GM12878 (cell line): ENCODE data around the gene YPEL3. TPM values are rescaled to one million over a fixed set of nuclear protein-coding genes. Genes with fewer than 3 reads are reported as not detected.

Experiments used
- BCLAF1 ChIP-seq: fragments of 450-650 bp; IDR thresholded peaks from 2 replicates; pipeline ENCODE4 v1.6.1; 2017; ENCODE audit warnings: antibody characterized with exemption, mild to moderate bottlenecking, moderate library complexity
- E2F4 ChIP-seq: IDR thresholded peaks from 2 replicates; pipeline ENCODE4 v1.6.1; 2012; ENCODE audit warnings: low read depth, low read length, improper control_type of control experiment
- FOXK2 ChIP-seq: fragments of 450-650 bp; IDR thresholded peaks from 2 replicates; pipeline ENCODE4 v1.6.1; 2017; ENCODE audit warnings: mild to moderate bottlenecking, moderate library complexity
- IRF3 ChIP-seq: fragments of 450-650 bp; IDR thresholded peaks from 2 replicates; pipeline ENCODE4 v1.6.1; 2014; ENCODE audit warnings: mild to moderate bottlenecking
- JUND ChIP-seq: IDR thresholded peaks from 2 replicates; pipeline ENCODE4 v1.6.1; 2012; ENCODE audit warnings: low read depth, mild to moderate bottlenecking, low read length, improper control_type of control experiment, moderate library complexity
- MYB ChIP-seq: fragments of 150-350 bp; IDR thresholded peaks from 2 replicates; pipeline ENCODE4 v1.6.1; 2014; ENCODE audit warnings: mild to moderate bottlenecking, low read depth, low read length, borderline replicate concordance
- NFYA ChIP-seq: IDR thresholded peaks from 2 replicates; pipeline ENCODE4 v1.6.1; 2011; ENCODE audit warnings: low read depth, mild to moderate bottlenecking, low read length, improper control_type of control experiment, borderline replicate concordance
- PAX8 ChIP-seq: fragments of 450-650 bp; IDR thresholded peaks from 2 replicates; pipeline ENCODE4 v1.6.1; 2017; ENCODE audit warnings: mild to moderate bottlenecking, moderate library complexity
- POLR2AphosphoS2 ChIP-seq: IDR thresholded peaks from 2 replicates; pipeline ENCODE4 v1.6.1; 2011; ENCODE audit warnings: low read depth, mild to moderate bottlenecking, low read length, improper control_type of control experiment, moderate library complexity
- RAD51 ChIP-seq: fragments of 450-650 bp; IDR thresholded peaks from 2 replicates; pipeline ENCODE4 v1.6.1; 2016; ENCODE audit warnings: moderate library complexity, mild to moderate bottlenecking, inconsistent platforms
- STAT3 ChIP-seq: IDR thresholded peaks from 2 replicates; pipeline ENCODE4 v1.6.1; 2011; ENCODE audit warnings: low read depth, low read length, improper control_type of control experiment
- TARDBP ChIP-seq: IDR thresholded peaks from 2 replicates; pipeline ENCODE4 v1.6.1; 2016; ENCODE audit warnings: borderline replicate concordance
- ZBTB11 ChIP-seq: fragments of 450-650 bp; formaldehyde crosslinking; IDR thresholded peaks from 2 replicates; pipeline ENCODE4 v1.5.0; 2022; ENCODE audit warnings: mild to moderate bottlenecking, missing genetic modification characterization
- ZBTB40 ChIP-seq: fragments of 450-650 bp; IDR thresholded peaks from 2 replicates; pipeline ENCODE4 v1.6.1; 2016; ENCODE audit warnings: mild to moderate bottlenecking, moderate library complexity, borderline replicate concordance
- ZNF207 ChIP-seq: fragments of 450-650 bp; IDR thresholded peaks from 2 replicates; pipeline ENCODE4 v1.6.1; 2014; ENCODE audit warnings: antibody characterized with exemption, mild to moderate bottlenecking, borderline replicate concordance
- ZSCAN29 ChIP-seq: fragments of 450-650 bp; IDR thresholded peaks from 2 replicates; pipeline ENCODE4 v1.6.1; 2017; ENCODE audit warnings: mild to moderate bottlenecking, moderate library complexity
- polyA plus RNA-seq, 11 experiments: library from polyadenylated mRNA; depleted of rRNA in 4 of 11; unstranded in 6 of 11; stranded (reverse) in 5 of 11; fragments of >200 nt; fragmentation: Nextera tagmentation in 4 of 11; fragmentation: Illumina TruSeq in 1 of 11; extraction: Ambion mirVana in 4 of 11; extraction: Trizol in 1 of 11; gene quantifications; 1 replicate in 1 of 11; 2 replicates in 10 of 11; pipeline versions ENCODE4 v1.2.1 to v1.2.3, GENCODE V29; 2011 to 2016; ENCODE audit warnings: inconsistent platforms in 2 of 11, missing spikeins in 2 of 11, low read depth in 1 of 11
- total RNA-seq, 4 experiments: library from RNA; depleted of rRNA in 3 of 4; stranded (reverse); fragments of >200 nt in 3 of 4; fragmentation: Illumina TruSeq in 1 of 4; extraction: Trizol in 1 of 4; gene quantifications; 2 replicates each; pipeline versions ENCODE4 v1.2.1 to v1.2.3, GENCODE V29; 2013 to 2021

Gene YPEL3
- total and polyA plus RNA-seq, 10 of the 15 experiments (the other 5 are each of a cell fraction or from before 2014, with no cell fraction given), result 1.3 to 22.0 (median 12.1) TPM

GRCh38 chr16:30065102-30065942 lies 30.7 kb downstream of the YPEL3 start, which contains the start of gene ALDOA (continued):
- TF ChIP-seq ZBTB40, result no peak; the same call in 1 of the 2 replicates
- peak; percentile 96 for TF ChIP-seq ZNF207
- no peak for TF ChIP-seq STAT3
- no peak for TF ChIP-seq MYB
- no peak for TF ChIP-seq FOXK2
- no peak for TF ChIP-seq NFYA
- no peak for TF ChIP-seq TARDBP
- TF ChIP-seq IRF3, result no peak
- TF ChIP-seq RAD51, result no peak
- no peak; the same call in none of the 2 replicates for TF ChIP-seq POLR2AphosphoS2
- 0 out of 2 replicates have a peak, but pooled peaks have one; percentile 21 for TF ChIP-seq ZBTB11
- TF ChIP-seq ZSCAN29, result no peak
- TF ChIP-seq PAX8, result no peak
- peak; percentile 35 for TF ChIP-seq E2F4
- peak; percentile 35; the same call in 1 of the 2 replicates for TF ChIP-seq JUND
- no peak for TF ChIP-seq BCLAF1
